ENCODE results near the gene ACSM6. TPM values are rescaled to one million over a fixed set of nuclear protein-coding genes. Genes with fewer than 3 reads are reported as not detected.

ACSM6 gene
- total RNA-seq, 1 experiment from 2014 or later = not detected

DNA sequence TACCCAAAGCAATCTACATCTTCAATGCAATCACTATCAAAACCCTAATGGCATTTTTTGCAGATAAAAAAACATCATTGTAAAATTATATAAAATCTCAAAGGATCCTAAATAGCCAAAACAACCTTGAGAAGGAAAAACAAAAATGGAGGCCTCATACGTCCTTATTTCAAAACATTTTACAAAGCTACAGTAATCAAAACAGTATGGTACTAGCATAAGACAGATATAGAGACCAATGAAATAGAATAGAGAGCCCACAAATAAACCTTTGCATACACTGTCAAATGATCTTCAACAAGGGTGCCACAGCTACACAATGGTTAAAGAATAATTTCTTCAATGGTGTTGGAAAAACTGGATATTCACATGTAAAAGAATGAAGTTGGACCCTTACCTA, 62.2 kb downstream of the ACSM6 start:
- no peak overlapping the region for H2AFZ ChIP-seq (ENCODE audit: low read length)
- no peak overlapping the region for H3K9ac ChIP-seq (ENCODE audit: extremely low read depth, insufficient read length, low read length)
- no peaks in the 10 kb centered on the region for H3K23me2 ChIP-seq (ENCODE audit: insufficient read length, low read depth, low read length, poor library complexity, severe bottlenecking)
- no peak overlapping the region for H3K27ac Mint-ChIP-seq
- no peak overlapping the region for H3K27ac ChIP-seq (ENCODE audit: insufficient read length, low read depth, low read length)
- DNase-seq = no peak
- H2BK5ac ChIP-seq (ENCODE audit: insufficient read length, low read length) = no peak overlapping the region
- no peak overlapping the region for H4K91ac ChIP-seq (ENCODE audit: insufficient read length, low read depth, low read length)
- H3K9me3 ChIP-seq (ENCODE audit: control insufficient read depth, low read depth, low read length) = no peaks in the 10 kb centered on the region
- no peaks in the 10 kb centered on the region for H3K27me3 Mint-ChIP-seq (ENCODE audit: low read depth)
- peaks cover 12 to 17% of the 10 kb centered on the region in 2 experiments for H3K9me3 Mint-ChIP-seq
- no peak overlapping the region for H3K4me2 ChIP-seq (ENCODE audit: insufficient read depth, insufficient read length, low read length)
- no peak overlapping the region for H3K4ac ChIP-seq (ENCODE audit: low read depth, low read length)
- no peak overlapping the region for H3K56ac ChIP-seq (ENCODE audit: insufficient read length, low read depth, low read length)
- H3K79me2 ChIP-seq (ENCODE audit: insufficient read depth, low read length) = no peaks in the 10 kb centered on the region; the same call in 1 of the 2 replicates
- H2BK15ac ChIP-seq (ENCODE audit: low read depth, low read length) = no peak overlapping the region
- H3K36me3 Mint-ChIP-seq (ENCODE audit: insufficient read depth in 1 of 3, low read depth in 3 of 3) = peaks cover 29 to 54% (median 52%) of the 10 kb centered on the region in 3 experiments
- no CpG with 5 or more reads among the region's 1 CpG for whole genome bisulfite sequencing (ENCODE audit: extremely low coverage, insufficient read length, low lambda C conversion rate)
- H3K79me1 ChIP-seq (ENCODE audit: insufficient read depth, low read depth, low read length, poor library complexity, severe bottlenecking) = peaks cover 8% of the 10 kb centered on the region
- H2BK120ac ChIP-seq (ENCODE audit: low read depth, low read length, poor library complexity, severe bottlenecking) = no peak overlapping the region
- no peak overlapping the region for H3K23ac ChIP-seq (ENCODE audit: insufficient read length, low read depth, low read length)
- no peaks in the 10 kb centered on the region for H3K4me1 ChIP-seq (ENCODE audit: insufficient read depth, low read length)
- H2BK12ac ChIP-seq (ENCODE audit: insufficient read length, low read depth, low read length) = no peak overlapping the region
- no peak overlapping the region for H4K5ac ChIP-seq (ENCODE audit: insufficient read length, low read depth, low read length)
- no peak overlapping the region for H3K18ac ChIP-seq (ENCODE audit: insufficient read length, low read depth, low read length)
- TF ChIP-seq, protein P1, sequence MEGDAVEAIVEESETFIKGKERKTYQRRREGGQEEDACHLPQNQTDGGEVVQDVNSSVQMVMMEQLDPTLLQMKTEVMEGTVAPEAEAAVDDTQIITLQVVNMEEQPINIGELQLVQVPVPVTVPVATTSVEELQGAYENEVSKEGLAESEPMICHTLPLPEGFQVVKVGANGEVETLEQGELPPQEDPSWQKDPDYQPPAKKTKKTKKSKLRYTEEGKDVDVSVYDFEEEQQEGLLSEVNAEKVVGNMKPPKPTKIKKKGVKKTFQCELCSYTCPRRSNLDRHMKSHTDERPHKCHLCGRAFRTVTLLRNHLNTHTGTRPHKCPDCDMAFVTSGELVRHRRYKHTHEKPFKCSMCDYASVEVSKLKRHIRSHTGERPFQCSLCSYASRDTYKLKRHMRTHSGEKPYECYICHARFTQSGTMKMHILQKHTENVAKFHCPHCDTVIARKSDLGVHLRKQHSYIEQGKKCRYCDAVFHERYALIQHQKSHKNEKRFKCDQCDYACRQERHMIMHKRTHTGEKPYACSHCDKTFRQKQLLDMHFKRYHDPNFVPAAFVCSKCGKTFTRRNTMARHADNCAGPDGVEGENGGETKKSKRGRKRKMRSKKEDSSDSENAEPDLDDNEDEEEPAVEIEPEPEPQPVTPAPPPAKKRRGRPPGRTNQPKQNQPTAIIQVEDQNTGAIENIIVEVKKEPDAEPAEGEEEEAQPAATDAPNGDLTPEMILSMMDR (conservative IDR thresholded peaks at IDR 0.05) = no peak
- H3K14ac ChIP-seq (ENCODE audit: insufficient read depth, low read length) = no peak overlapping the region
- no peak overlapping the region for H3T11ph ChIP-seq (ENCODE audit: low read length)
- no peak overlapping the region for H4K8ac ChIP-seq (replicated peaks; ENCODE audit: insufficient read length, low read depth, low read length)
- H3K27me3 ChIP-seq (ENCODE audit: insufficient read depth, low read length) = no peaks in the 10 kb centered on the region
- no peak overlapping the region for H2BK20ac ChIP-seq (ENCODE audit: low read depth, low read length, poor library complexity, severe bottlenecking)
- H3K4me1 Mint-ChIP-seq = peaks cover 6 to 8% of the 10 kb centered on the region in 2 experiments
- no peaks in the 10 kb centered on the region for H4K20me1 ChIP-seq (ENCODE audit: control insufficient read depth, insufficient read depth, insufficient read length)
- H3K4me3 Mint-ChIP-seq = no peak overlapping the region
- no peak overlapping the region for H2AK5ac ChIP-seq (ENCODE audit: insufficient read length, low read length)
